CD4-positive, CD25-positive, alpha-beta regulatory T cell (primary cell): Measurements from ENCODE around the gene SEMG1. TPM values are rescaled to one million over a fixed set of nuclear protein-coding genes. Genes with fewer than 3 reads are reported as not detected.

Source experiments
- ATAC-seq, 2 donors: fragments of 150-1000 bp; cut with Tn5 transposase; one replicate each; pipeline ENCODE4 v1.10.0; 2021; ENCODE audit warnings: low read depth in 2 of 2, moderate number of reproducible peaks in 2 of 2, moderate library complexity in 1 of 2
- DNase-seq, 3 donors: peaks; one replicate each; pipeline versions ENCODE4 v3.0.0 to v3.0.0-alpha.2; 2012 to 2022; ENCODE audit warnings: mixed read lengths in 1 of 3
- H3K27ac ChIP-seq: one replicate; pipeline ENCODE4 v1.7.0; 2013; ENCODE audit warnings: mild to moderate bottlenecking, low read length; ENCODE audit not compliant: insufficient read depth, poor library complexity, severe bottlenecking
- H3K27me3 ChIP-seq: one replicate; pipeline ENCODE4 v1.7.0; 2013; ENCODE audit warnings: low read length; ENCODE audit not compliant: control insufficient read depth, insufficient read depth
- H3K36me3 ChIP-seq: one replicate; pipeline ENCODE4 v1.7.0; 2013; ENCODE audit warnings: mild to moderate bottlenecking, low read length, moderate library complexity; ENCODE audit not compliant: control insufficient read depth, insufficient read depth
- H3K4me1 ChIP-seq: 2 replicates; pipeline ENCODE4 v1.7.0; 2013; ENCODE audit warnings: mild to moderate bottlenecking, low read length; ENCODE audit not compliant: insufficient read depth, control insufficient read depth, poor library complexity, severe bottlenecking
- H3K4me3 ChIP-seq: one replicate; pipeline ENCODE4 v1.7.0; 2013; ENCODE audit warnings: low read depth, mild to moderate bottlenecking, low read length, moderate library complexity
- H3K9me3 ChIP-seq, 2 experiments: 1 replicate in 1 of 2; 2 replicates in 1 of 2; pipeline ENCODE4 v1.7.0; 2013; ENCODE audit warnings: low read length in 2 of 2, mild to moderate bottlenecking in 1 of 2, moderate library complexity in 1 of 2; ENCODE audit not compliant: control insufficient read depth in 2 of 2
- H3K27ac Mint-ChIP-seq, 3 donors: one replicate each; pipeline ENCODE4 v1.8.0; 2020 to 2022; ENCODE audit warnings: mild to moderate bottlenecking in 3 of 3, mixed read lengths in 3 of 3, moderate library complexity in 2 of 3
- H3K27me3 Mint-ChIP-seq: one replicate; pipeline ENCODE4 v1.8.0; 2022; ENCODE audit warnings: mild to moderate bottlenecking, mixed read lengths
- H3K36me3 Mint-ChIP-seq: one replicate; pipeline ENCODE4 v1.8.0; 2020; ENCODE audit warnings: mixed read lengths
- H3K4me1 Mint-ChIP-seq, 4 donors: one replicate each; pipeline ENCODE4 v1.8.0; 2020 to 2022; ENCODE audit warnings: mixed read lengths in 4 of 4, mild to moderate bottlenecking in 1 of 4
- H3K4me3 Mint-ChIP-seq, 4 donors: one replicate each; pipeline ENCODE4 v1.8.0; 2020 to 2022; ENCODE audit warnings: mild to moderate bottlenecking in 4 of 4, mixed read lengths in 4 of 4, moderate library complexity in 3 of 4
- H3K9me3 Mint-ChIP-seq, 7 donors: one replicate each; pipeline ENCODE4 v1.8.0; 2020 to 2022; ENCODE audit warnings: mixed read lengths in 7 of 7, mild to moderate bottlenecking in 3 of 7, moderate library complexity in 2 of 7
- polyA plus RNA-seq, 4 donors: library from polyadenylated mRNA; unstranded; fragments of 300-500 nt; fragmentation: Illumina TruSeq; gene quantifications; one replicate each; pipeline ENCODE4 v1.2.3, GENCODE V29; 2021
- total RNA-seq: library from RNA; stranded (reverse); gene quantifications from one replicate; pipeline ENCODE4 v1.2.3, GENCODE V29; 2022

SEMG1 gene
- total and polyA plus RNA-seq, 5 donors from 2014 or later = not detected

DNA sequence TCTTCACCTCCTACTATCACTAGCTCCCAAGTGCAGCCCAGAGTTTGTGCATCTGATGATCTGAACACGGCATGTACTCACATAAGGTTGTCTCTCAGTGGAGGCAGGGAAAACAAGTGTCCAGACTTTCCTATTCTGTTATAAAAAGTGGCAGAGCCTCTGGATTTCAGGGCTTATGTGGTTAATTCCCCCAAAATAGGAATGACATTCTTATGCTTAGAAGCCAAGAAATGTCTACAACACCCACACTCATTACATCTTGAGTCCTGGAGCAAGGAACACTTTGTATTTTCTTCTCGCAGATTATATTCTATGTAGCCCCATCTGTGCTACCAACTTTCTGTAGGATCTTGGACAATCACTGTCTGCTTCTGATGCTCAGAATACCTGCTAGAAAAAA lies 13.5 kb upstream of the SEMG1 start:
- H3K4me1 ChIP-seq = no peaks in the 10 kb centered on the region
- Mint-ChIP-seq H3K27ac (no peak overlapping the region), H3K27me3 (peaks cover 10% of the 10 kb centered on the region), H3K4me1 (no peaks in the 10 kb centered on the region), H3K4me3 (no peak overlapping the region), H3K9me3 (peaks cover 0 to 5% (median 3%) of the 10 kb centered on the region in 7 donors), H3K36me3 (no peaks in the 10 kb centered on the region)
- H3K36me3 ChIP-seq = no peaks in the 10 kb centered on the region
- no peak overlapping the region for H3K27ac ChIP-seq
- DNase-seq (no peak), ATAC-seq (no peak)
- H3K27me3 ChIP-seq = peaks cover 11% of the 10 kb centered on the region
- no peak overlapping the region for H3K4me3 ChIP-seq
- H3K9me3 ChIP-seq = no peaks in the 10 kb centered on the region

DNA sequence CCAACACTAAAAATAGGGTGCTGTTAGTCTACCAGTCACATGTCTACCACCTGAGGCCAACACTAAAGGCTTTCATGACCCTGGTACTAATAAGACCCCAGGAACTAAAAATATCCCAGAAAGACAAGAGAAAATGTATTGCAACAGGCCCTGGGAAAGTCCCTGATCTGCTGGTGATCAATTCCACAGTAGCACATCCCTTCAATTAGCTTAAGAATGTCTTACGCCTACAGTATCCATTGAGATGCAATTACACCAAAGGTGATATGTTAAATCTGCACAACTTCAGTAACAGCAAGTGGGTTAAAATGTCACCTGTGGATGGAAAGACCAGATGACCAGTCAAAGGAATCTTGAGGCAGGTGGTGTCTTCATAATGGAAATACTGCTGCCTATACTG lies 3.1 kb downstream of the SEMG1 start:
- H3K4me1 ChIP-seq = no peaks in the 10 kb centered on the region
- Mint-ChIP-seq H3K4me3 (no peak overlapping the region), H3K4me1 (no peaks in the 10 kb centered on the region), H3K27ac (no peak overlapping the region), H3K9me3 (peaks cover 0 to 1% (median 0%) of the 10 kb centered on the region in 7 donors), H3K36me3 (no peaks in the 10 kb centered on the region), H3K27me3 (peaks cover 17% of the 10 kb centered on the region)
- no peaks in the 10 kb centered on the region for H3K9me3 ChIP-seq
- no peak for DNase-seq
- H3K27ac ChIP-seq = no peak overlapping the region
- peaks cover 21% of the 10 kb centered on the region for H3K27me3 ChIP-seq
- no peaks in the 10 kb centered on the region for H3K36me3 ChIP-seq
- no peak for ATAC-seq
- no peak overlapping the region for H3K4me3 ChIP-seq

- Mint-ChIP-seq H3K4me3 (no peak overlapping the region), H3K4me1 (no peaks in the 10 kb centered on the region), H3K9me3 (no peaks in the 10 kb centered on the region), H3K27ac (no peak overlapping the region), H3K27me3 (peaks cover 12% of the 10 kb centered on the region), H3K36me3 (no peaks in the 10 kb centered on the region)
- Histone ChIP-seq H3K27me3 (peaks cover 13% of the 10 kb centered on the region), H3K4me1 (no peaks in the 10 kb centered on the region), H3K27ac (no peak overlapping the region), H3K4me3 (no peak overlapping the region), H3K9me3 (no peaks in the 10 kb centered on the region), H3K36me3 (no peaks in the 10 kb centered on the region)
- ATAC-seq = no peak
- DNase-seq = no peak
Observed at GRCh38 chr20:45211569-45212474, 5.0 kb downstream of the SEMG1 start.

GRCh38 chr20:45212836-45213235 lies 6.0 kb downstream of the SEMG1 start:
- Mint-ChIP-seq H3K9me3 (no peaks in the 10 kb centered on the region), H3K4me1 (no peaks in the 10 kb centered on the region), H3K4me3 (no peak overlapping the region), H3K27me3 (peaks cover 13% of the 10 kb centered on the region), H3K36me3 (no peaks in the 10 kb centered on the region), H3K27ac (no peak overlapping the region)
- Histone ChIP-seq H3K9me3 (no peaks in the 10 kb centered on the region), H3K4me3 (no peak overlapping the region), H3K27ac (no peak overlapping the region), H3K4me1 (no peaks in the 10 kb centered on the region), H3K36me3 (no peaks in the 10 kb centered on the region), H3K27me3 (peaks cover 6% of the 10 kb centered on the region)
- ATAC-seq = no peak
- DNase-seq = no peak

- Mint-ChIP-seq H3K4me1 (no peaks in the 10 kb centered on the region), H3K9me3 (peaks cover 0 to 1% (median 0%) of the 10 kb centered on the region in 7 donors), H3K27me3 (peaks cover 36% of the 10 kb centered on the region), H3K36me3 (no peaks in the 10 kb centered on the region), H3K4me3 (no peak overlapping the region), H3K27ac (no peak overlapping the region)
- Histone ChIP-seq H3K27me3 (peaks cover 4% of the 10 kb centered on the region), H3K9me3 (no peaks in the 10 kb centered on the region), H3K4me1 (no peaks in the 10 kb centered on the region), H3K36me3 (no peaks in the 10 kb centered on the region), H3K27ac (no peak overlapping the region), H3K4me3 (no peak overlapping the region)
- ATAC-seq (no peak), DNase-seq (no peak)
Observed at GRCh38 chr20:45218124-45218523, 11.3 kb downstream of the SEMG1 start.

DNA sequence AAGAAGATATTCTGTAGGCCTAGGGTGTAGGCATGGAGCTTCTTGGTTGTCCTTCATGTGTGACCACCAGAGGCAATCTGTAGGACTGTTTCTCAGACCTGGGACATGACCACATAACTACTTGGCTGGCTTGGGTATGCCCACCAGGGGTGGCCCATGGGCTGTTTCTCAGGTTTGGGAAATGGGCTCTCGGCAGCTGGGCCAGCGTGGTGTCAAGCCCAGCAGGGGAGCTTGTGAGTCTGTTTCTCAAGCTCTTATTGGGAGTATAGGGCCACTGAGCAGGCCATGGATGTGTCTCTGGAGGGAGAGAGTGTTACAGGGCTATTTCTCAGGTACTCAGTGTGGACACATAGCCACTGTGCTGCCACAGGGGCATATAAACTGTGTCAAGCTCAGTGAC lies 11.8 kb downstream of the SEMG1 start:
- H3K27ac Mint-ChIP-seq = no peak overlapping the region
- no peaks in the 10 kb centered on the region for H3K36me3 Mint-ChIP-seq
- Histone ChIP-seq H3K36me3 (no peaks in the 10 kb centered on the region), H3K4me1 (no peaks in the 10 kb centered on the region), H3K27ac (no peak overlapping the region), H3K4me3 (no peak overlapping the region), H3K27me3 (peaks cover 2% of the 10 kb centered on the region), H3K9me3 (no peaks in the 10 kb centered on the region)
- no peak overlapping the region for H3K4me3 Mint-ChIP-seq
- H3K27me3 Mint-ChIP-seq = peaks cover 32% of the 10 kb centered on the region
- no peaks in the 10 kb centered on the region for H3K4me1 Mint-ChIP-seq
- peaks cover 0 to 1% (median 0%) of the 10 kb centered on the region in 7 donors for H3K9me3 Mint-ChIP-seq
- no peak for ATAC-seq
- no peak for DNase-seq

DNA sequence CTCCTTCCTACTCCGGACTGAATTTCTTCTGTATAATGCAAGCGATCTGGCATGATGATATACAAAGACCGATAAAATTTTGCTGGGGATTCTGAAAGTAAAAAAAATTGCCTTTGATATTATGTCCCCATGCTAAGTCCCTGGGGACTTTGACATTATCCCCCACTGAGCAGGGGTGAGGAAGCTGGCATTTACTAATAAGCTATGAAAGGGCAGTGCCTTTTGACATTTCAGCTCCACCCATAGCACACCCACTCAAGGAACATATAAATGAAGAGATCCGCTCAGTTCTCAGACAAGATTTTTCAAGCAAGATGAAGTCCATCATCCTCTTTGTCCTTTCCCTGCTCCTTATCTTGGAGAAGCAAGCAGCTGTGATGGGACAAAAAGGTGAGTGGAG lies 14.2 kb downstream of the SEMG1 start, which contains the start of gene SEMG2:
SEMG2 (plus strand) TSS at position 298 of the 400 bp plus-strand sequence; CDS start at position 315, 17 bp downstream.
- ATAC-seq (no peak), DNase-seq (no peak)
- Mint-ChIP-seq H3K36me3 (no peaks in the 10 kb centered on the region), H3K27ac (no peak within 1 kb of the TSS), H3K27me3 (peaks cover 43% of the 10 kb centered on the region), H3K4me1 (no peaks in the 10 kb centered on the region), H3K9me3 (peaks cover 0 to 1% (median 0%) of the 10 kb centered on the region in 7 donors), H3K4me3 (no peak within 1 kb of the TSS)
- Histone ChIP-seq H3K36me3 (no peaks in the 10 kb centered on the region), H3K27ac (no peak within 1 kb of the TSS), H3K4me3 (no peak within 1 kb of the TSS), H3K27me3 (peaks cover 10% of the 10 kb centered on the region), H3K9me3 (no peaks in the 10 kb centered on the region), H3K4me1 (no peaks in the 10 kb centered on the region)

DNA sequence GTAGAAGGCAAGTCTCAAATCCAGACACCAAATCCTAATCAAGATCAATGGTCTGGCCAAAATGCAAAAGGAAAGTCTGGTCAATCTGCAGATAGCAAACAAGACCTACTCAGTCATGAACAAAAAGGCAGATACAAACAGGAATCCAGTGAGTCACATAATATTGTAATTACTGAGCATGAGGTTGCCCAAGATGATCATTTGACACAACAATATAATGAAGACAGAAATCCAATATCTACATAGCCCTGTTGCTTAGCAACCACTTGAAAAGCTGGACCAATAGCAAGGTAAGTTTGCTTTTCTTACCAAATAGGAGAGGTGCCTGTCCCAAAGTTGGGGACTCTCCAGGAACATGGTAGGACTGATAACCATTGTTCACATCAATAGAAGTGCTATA lies 16.3 kb downstream of the SEMG1 start:
- Histone ChIP-seq H3K9me3 (no peaks in the 10 kb centered on the region), H3K4me3 (no peak overlapping the region), H3K4me1 (no peaks in the 10 kb centered on the region), H3K27ac (no peak overlapping the region), H3K27me3 (peaks cover 19% of the 10 kb centered on the region), H3K36me3 (no peaks in the 10 kb centered on the region)
- H3K27me3 Mint-ChIP-seq = peaks cover 46% of the 10 kb centered on the region
- no peak overlapping the region for H3K4me3 Mint-ChIP-seq
- H3K9me3 Mint-ChIP-seq = no peaks in the 10 kb centered on the region
- DNase-seq = no peak
- ATAC-seq = no peak
- H3K27ac Mint-ChIP-seq = no peak overlapping the region
- H3K36me3 Mint-ChIP-seq = no peaks in the 10 kb centered on the region
- H3K4me1 Mint-ChIP-seq = no peaks in the 10 kb centered on the region
